ENCODE results near the gene HOTAIR.

HOTAIR gene

DNA sequence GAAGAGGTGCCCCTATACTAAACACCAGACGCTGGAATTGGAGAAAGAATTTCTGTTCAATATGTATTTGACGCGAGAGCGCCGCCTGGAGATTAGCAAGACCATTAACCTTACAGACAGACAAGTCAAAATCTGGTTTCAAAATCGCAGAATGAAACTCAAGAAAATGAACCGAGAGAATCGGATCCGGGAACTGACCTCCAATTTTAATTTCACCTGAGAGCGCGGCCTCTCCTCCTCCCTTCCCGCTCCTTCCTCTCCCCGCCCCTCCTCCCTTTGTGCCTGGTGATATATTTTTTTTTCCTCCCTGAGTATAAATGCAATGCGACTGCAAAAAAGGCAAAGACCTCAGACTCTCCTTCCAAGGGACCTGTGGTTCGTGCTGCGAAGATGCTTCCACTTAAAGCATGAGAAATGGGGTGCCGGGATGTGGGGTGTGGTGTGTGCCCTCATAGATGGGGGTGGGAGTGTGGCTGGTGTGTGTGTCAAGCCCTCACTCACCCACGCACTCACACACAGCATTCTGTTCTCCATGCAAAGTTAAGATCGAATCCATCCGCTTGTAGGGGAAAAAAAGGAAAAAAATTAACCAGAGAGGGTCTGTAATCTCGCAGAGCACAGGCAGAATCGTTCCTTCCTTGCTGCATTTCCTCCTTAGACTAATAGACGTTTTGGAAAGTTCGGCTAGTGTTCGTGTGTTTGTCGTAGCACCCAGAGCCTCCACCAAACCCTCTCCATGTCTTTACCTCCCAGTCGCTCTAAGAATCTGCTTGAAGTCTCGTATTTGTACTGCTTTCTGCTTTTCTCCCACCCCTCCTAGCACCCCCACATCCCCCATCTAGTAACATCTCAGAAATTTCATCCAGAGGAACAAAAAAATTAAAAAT, 14.7 kb upstream of the HOTAIR start:
- no peak overlapping the region for H3K4me3 ChIP-seq (ENCODE audit: low read depth, low read length)
- TF ChIP-seq, protein P1, sequence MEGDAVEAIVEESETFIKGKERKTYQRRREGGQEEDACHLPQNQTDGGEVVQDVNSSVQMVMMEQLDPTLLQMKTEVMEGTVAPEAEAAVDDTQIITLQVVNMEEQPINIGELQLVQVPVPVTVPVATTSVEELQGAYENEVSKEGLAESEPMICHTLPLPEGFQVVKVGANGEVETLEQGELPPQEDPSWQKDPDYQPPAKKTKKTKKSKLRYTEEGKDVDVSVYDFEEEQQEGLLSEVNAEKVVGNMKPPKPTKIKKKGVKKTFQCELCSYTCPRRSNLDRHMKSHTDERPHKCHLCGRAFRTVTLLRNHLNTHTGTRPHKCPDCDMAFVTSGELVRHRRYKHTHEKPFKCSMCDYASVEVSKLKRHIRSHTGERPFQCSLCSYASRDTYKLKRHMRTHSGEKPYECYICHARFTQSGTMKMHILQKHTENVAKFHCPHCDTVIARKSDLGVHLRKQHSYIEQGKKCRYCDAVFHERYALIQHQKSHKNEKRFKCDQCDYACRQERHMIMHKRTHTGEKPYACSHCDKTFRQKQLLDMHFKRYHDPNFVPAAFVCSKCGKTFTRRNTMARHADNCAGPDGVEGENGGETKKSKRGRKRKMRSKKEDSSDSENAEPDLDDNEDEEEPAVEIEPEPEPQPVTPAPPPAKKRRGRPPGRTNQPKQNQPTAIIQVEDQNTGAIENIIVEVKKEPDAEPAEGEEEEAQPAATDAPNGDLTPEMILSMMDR (IDR thresholded peaks at IDR 0.05; ENCODE audit: insufficient read depth, low read depth, low read length, missing control alignments), result peak; percentile 57
- peak; percentile 78 for DNase-seq (ENCODE audit: low read depth)

DNA sequence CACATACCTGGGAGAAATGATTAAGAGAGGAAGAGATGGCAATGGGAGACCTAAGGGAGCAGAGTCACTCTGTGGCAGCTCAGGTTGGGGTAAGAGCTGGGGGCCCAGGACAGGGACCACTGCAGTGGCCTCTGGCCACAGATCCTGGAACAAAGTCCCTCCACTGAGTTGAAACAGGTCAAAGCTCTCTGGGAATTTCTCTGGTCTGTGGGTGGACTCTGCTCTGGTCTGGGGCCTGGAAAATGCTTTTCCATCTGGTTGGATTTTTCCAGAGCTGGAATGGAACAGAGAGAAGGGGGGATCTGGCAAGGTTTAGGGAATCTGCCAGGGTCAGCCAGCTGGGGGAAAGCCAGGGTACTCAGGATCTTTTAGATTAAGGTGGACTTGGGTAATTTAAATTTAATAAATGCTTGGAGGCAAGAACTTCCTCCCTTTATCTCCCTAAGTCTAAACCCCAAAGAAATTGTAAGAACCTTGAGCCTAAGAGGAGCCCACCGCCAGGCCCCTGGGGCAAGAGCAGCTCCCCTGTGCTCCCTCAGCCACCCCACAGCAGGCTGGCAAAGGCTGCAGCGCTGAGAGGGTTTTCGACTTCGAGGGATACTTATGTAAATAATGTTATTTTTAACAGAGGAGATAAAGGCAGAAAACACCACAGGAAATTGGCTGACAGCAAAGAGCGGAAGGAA, 13.9 kb upstream of the HOTAIR start:
- TF ChIP-seq, protein P1 (IDR thresholded peaks at IDR 0.05; ENCODE audit: insufficient read depth, low read depth, low read length, missing control alignments), result no peak
- no peak for DNase-seq (ENCODE audit: low read depth)
- no peak overlapping the region for H3K4me3 ChIP-seq (ENCODE audit: low read depth, low read length)

DNA sequence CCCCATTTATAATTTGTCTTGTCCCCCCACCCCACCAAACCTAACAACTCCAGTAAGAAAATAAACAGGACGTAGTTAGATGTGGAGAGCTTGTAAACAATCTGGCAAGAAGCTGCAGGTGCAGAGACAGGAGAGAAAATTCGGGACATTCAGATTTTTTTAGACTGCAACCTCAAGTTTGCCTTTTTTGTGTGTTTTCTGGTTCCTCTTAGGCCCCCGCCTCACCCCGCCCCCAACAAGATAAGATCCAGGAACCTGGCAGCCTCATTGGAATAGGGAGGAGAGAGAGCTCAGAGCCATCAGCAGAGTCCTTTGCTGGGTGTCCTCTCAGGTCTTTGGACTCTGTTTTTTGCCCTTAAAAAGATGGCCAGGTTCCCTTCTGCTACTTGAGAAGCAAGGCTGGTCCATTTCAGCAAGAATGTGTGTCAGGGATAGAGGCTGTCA, 13.1 kb upstream of the HOTAIR start:
- TF ChIP-seq, protein P1 (IDR thresholded peaks at IDR 0.05; ENCODE audit: insufficient read depth, low read depth, low read length, missing control alignments), result no peak
- DNase-seq (ENCODE audit: low read depth), result no peak

DNA sequence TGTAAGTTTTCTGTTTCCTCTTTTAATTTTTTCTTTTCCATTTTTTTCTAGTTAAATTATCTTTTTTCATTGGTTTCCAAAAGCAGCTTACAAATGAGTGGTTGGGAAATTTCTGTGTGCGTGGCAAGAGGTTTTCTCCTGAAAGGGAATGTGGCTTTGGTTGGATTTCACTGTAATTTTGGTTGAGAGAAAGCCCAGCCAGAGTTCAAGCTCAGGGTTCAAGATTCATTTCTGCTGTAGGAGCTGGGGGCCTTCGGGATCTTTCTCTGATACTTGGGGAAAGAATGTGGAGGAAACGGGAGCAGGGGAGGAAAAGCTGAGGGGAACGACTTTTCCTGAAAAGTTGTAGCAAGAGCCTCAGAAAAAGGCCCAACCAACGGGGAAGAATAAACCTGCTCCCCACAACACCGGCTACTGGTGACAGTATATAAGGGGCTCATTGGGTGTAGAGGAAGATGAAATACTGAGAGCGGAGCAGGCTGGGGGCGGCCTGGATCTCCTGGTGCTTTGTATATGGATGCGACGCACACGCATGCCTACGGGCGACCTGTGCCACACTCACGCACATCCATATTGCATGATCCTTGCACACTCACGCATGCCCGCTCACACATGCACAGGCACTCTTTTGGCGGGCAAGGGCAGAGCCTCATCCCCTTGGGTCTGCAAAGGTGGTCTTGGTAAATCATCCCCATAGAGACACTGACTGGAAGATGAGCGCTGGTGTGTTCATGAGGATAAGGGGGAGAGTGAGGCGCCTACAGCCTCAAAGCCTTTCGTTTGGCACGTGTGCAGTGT, 12.1 kb upstream of the HOTAIR start:
- H3K4me3 ChIP-seq (ENCODE audit: low read depth, low read length), result no peak overlapping the region
- no peak for DNase-seq (ENCODE audit: low read depth)
- TF ChIP-seq, protein P1 (IDR thresholded peaks at IDR 0.05; ENCODE audit: insufficient read depth, low read depth, low read length, missing control alignments), result no peak

More for the DNA sequence above, 13.1 kb upstream of the HOTAIR start:
- no peak overlapping the region for H3K4me3 ChIP-seq (ENCODE audit: low read depth, low read length)

DNA sequence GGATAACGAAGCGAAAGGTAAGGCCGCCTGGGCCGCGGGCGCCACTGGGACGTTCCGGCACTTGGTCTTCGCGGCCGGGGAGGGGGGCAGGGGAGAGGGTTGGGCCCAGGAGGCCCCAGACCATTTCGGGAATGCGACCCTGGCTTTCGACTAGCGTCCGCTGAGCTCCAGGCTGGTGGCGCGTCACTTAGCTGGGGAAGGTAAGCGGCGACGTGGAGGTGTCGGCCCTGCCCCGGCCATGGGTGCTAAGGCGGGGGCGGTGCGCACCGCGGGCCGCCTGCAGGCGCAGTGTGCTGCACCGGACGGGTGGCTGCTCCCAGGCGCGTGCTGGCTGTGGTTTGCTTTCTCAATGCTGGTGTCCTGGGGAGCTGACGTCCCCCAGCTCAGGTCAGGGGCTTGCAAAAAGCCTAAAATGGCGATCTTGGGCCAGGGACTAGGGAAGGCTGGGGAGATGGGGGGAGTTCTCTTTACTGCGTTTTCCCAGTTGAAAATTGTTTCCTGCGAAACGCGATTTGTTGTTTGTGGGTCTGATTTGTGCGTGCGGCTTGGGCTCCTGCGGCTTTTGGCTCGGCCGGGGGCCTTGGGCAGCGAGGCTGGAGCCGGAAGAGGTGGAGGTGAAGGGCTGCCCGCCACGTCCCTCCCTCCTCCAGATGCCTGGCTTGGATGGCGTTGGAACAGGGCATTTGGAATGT, 11.4 kb upstream of the HOTAIR start:
- DNase-seq (ENCODE audit: low read depth), result no peak
- TF ChIP-seq, protein P1 (IDR thresholded peaks at IDR 0.05; ENCODE audit: insufficient read depth, low read depth, low read length, missing control alignments), result no peak
- no peak overlapping the region for H3K4me3 ChIP-seq (ENCODE audit: low read depth, low read length)

DNA sequence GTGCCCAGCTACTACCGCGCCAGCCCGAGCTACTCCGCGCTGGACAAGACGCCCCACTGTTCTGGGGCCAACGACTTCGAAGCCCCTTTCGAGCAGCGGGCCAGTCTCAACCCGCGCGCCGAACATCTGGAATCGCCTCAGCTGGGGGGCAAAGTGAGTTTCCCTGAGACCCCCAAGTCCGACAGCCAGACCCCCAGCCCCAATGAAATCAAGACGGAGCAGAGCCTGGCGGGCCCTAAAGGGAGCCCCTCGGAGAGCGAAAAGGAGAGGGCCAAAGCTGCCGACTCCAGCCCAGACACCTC, 10.9 kb upstream of the HOTAIR start:
- TF ChIP-seq, protein P1 (IDR thresholded peaks at IDR 0.05; ENCODE audit: insufficient read depth, low read depth, low read length, missing control alignments), result no peak
- DNase-seq (ENCODE audit: low read depth), result no peak
- no peak overlapping the region for H3K4me3 ChIP-seq (ENCODE audit: low read depth, low read length)

Measured in GM12865 (cell line).